GM23338 (cell line): ENCODE measurements around the gene VILL. TPM values are rescaled to one million over a fixed set of nuclear protein-coding genes. Genes with fewer than 3 reads are reported as not detected.

ENCODE experiments used
- EZH2 ChIP-seq: fragments of 200-600 bp; sonication (generic); IDR thresholded peaks from one replicate; pipeline ENCODE4 v1.8.0; 2017; ENCODE audit warnings: antibody characterized with exemption, mild to moderate bottlenecking, low read depth; ENCODE audit not compliant: unreplicated experiment
- EZH2phosphoT487 ChIP-seq: fragments of 200-600 bp; sonication (generic); IDR thresholded peaks from one replicate; pipeline ENCODE4 v1.8.1; 2018; ENCODE audit warnings: antibody characterized with exemption; ENCODE audit not compliant: unreplicated experiment
- polyA plus RNA-seq: library from polyadenylated mRNA; unstranded; fragments of >200 nt; fragmentation: Nextera tagmentation; extraction: Ambion mirVana; gene quantifications from 2 replicates; pipeline ENCODE4 v1.2.1, GENCODE V29; 2016
- total RNA-seq: library from RNA; depleted of rRNA; stranded (reverse); fragments of >200 nt; shearing (Covaris generic); gene quantifications from 2 replicates; pipeline ENCODE4 v1.2.3, GENCODE V29; 2014
- TF ChIP-seq, protein P1 (sequence below): fragments of 250-450 bp; sonication (Bioruptor Pico); IDR thresholded peaks from 2 replicates; pipeline ENCODE4 v1.5.0; 2020; ENCODE audit warnings: mild to moderate bottlenecking, moderate library complexity
- TF ChIP-seq, protein P2 (sequence below): IDR thresholded peaks from one replicate; pipeline ENCODE4 v1.6.1; 2018; ENCODE audit warnings: antibody characterized with exemption; ENCODE audit not compliant: unreplicated experiment
- TF ChIP-seq, protein P3 (sequence below): IDR thresholded peaks from 2 replicates; pipeline ENCODE4 v1.6.1; 2016; ENCODE audit warnings: antibody characterized with exemption

Gene VILL
- total and polyA plus RNA-seq, 2 experiments from 2014 or later = 2.7 to 9.8 TPM

DNA sequence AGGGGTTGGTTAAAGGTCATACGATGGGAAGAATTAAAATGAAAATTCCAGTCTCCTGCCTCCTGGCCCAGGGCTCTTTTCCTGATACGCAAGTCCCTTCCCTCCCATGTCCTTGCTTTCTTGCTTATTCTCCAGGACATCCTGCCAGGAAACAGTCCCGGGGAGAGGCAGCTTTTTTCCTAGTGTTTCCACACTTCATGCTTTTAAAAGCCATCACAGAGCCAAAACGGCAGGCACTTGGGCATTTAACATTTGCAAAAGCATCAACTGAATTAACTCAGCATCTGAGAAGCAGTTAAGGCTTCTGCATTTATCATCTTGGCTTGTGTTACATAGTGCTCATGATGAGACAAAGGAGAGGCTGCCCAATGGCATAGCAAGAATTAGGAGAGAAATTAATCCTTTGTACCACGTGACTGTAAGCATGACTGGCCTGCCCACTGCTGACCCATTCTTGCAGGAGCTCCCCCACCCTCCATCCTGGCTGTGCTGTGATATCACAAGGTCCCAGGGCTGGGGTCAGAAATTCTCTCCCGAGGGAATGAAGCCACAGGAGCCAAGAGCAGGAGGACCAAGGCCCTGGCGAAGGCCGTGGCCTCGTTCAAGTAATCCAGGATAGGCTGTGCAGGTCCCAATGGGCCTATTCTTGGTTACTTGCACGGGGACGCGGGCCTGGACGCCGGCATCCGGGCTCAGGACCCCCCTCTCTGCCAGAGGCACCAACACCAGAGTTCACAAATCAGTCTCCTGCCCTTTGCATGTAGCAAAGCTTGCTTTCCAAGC, 21.6 kb upstream of the VILL start (continued):
- TF ChIP-seq, protein P1, sequence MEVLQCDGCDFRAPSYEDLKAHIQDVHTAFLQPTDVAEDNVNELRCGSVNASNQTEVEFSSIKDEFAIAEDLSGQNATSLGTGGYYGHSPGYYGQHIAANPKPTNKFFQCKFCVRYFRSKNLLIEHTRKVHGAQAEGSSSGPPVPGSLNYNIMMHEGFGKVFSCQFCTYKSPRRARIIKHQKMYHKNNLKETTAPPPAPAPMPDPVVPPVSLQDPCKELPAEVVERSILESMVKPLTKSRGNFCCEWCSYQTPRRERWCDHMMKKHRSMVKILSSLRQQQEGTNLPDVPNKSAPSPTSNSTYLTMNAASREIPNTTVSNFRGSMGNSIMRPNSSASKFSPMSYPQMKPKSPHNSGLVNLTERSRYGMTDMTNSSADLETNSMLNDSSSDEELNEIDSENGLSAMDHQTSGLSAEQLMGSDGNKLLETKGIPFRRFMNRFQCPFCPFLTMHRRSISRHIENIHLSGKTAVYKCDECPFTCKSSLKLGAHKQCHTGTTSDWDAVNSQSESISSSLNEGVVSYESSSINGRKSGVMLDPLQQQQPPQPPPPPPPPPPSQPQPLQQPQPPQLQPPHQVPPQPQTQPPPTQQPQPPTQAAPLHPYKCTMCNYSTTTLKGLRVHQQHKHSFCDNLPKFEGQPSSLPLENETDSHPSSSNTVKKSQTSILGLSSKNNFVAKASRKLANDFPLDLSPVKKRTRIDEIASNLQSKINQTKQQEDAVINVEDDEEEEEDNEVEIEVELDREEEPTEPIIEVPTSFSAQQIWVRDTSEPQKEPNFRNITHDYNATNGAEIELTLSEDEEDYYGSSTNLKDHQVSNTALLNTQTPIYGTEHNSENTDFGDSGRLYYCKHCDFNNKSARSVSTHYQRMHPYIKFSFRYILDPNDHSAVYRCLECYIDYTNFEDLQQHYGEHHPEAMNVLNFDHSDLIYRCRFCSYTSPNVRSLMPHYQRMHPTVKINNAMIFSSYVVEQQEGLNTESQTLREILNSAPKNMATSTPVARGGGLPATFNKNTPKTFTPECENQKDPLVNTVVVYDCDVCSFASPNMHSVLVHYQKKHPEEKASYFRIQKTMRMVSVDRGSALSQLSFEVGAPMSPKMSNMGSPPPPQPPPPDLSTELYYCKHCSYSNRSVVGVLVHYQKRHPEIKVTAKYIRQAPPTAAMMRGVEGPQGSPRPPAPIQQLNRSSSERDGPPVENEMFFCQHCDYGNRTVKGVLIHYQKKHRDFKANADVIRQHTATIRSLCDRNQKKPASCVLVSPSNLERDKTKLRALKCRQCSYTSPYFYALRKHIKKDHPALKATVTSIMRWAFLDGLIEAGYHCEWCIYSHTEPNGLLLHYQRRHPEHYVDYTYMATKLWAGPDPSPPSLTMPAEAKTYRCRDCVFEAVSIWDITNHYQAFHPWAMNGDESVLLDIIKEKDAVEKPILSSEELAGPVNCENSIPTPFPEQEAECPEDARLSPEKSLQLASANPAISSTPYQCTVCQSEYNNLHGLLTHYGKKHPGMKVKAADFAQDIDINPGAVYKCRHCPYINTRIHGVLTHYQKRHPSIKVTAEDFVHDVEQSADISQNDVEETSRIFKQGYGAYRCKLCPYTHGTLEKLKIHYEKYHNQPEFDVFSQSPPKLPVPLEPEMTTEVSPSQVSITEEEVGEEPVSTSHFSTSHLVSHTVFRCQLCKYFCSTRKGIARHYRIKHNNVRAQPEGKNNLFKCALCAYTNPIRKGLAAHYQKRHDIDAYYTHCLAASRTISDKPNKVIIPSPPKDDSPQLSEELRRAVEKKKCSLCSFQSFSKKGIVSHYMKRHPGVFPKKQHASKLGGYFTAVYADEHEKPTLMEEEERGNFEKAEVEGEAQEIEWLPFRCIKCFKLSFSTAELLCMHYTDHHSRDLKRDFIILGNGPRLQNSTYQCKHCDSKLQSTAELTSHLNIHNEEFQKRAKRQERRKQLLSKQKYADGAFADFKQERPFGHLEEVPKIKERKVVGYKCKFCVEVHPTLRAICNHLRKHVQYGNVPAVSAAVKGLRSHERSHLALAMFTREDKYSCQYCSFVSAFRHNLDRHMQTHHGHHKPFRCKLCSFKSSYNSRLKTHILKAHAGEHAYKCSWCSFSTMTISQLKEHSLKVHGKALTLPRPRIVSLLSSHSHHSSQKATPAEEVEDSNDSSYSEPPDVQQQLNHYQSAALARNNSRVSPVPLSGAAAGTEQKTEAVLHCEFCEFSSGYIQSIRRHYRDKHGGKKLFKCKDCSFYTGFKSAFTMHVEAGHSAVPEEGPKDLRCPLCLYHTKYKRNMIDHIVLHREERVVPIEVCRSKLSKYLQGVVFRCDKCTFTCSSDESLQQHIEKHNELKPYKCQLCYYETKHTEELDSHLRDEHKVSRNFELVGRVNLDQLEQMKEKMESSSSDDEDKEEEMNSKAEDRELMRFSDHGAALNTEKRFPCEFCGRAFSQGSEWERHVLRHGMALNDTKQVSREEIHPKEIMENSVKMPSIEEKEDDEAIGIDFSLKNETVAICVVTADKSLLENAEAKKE (CRISPR knock-in tag) = no peak
- TF ChIP-seq, protein P2, sequence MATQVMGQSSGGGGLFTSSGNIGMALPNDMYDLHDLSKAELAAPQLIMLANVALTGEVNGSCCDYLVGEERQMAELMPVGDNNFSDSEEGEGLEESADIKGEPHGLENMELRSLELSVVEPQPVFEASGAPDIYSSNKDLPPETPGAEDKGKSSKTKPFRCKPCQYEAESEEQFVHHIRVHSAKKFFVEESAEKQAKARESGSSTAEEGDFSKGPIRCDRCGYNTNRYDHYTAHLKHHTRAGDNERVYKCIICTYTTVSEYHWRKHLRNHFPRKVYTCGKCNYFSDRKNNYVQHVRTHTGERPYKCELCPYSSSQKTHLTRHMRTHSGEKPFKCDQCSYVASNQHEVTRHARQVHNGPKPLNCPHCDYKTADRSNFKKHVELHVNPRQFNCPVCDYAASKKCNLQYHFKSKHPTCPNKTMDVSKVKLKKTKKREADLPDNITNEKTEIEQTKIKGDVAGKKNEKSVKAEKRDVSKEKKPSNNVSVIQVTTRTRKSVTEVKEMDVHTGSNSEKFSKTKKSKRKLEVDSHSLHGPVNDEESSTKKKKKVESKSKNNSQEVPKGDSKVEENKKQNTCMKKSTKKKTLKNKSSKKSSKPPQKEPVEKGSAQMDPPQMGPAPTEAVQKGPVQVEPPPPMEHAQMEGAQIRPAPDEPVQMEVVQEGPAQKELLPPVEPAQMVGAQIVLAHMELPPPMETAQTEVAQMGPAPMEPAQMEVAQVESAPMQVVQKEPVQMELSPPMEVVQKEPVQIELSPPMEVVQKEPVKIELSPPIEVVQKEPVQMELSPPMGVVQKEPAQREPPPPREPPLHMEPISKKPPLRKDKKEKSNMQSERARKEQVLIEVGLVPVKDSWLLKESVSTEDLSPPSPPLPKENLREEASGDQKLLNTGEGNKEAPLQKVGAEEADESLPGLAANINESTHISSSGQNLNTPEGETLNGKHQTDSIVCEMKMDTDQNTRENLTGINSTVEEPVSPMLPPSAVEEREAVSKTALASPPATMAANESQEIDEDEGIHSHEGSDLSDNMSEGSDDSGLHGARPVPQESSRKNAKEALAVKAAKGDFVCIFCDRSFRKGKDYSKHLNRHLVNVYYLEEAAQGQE = no peak
- TF ChIP-seq, protein P3, sequence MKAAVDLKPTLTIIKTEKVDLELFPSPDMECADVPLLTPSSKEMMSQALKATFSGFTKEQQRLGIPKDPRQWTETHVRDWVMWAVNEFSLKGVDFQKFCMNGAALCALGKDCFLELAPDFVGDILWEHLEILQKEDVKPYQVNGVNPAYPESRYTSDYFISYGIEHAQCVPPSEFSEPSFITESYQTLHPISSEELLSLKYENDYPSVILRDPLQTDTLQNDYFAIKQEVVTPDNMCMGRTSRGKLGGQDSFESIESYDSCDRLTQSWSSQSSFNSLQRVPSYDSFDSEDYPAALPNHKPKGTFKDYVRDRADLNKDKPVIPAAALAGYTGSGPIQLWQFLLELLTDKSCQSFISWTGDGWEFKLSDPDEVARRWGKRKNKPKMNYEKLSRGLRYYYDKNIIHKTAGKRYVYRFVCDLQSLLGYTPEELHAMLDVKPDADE = no peak
- TF ChIP-seq EZH2phosphoT487 = no peak
- TF ChIP-seq EZH2 = no peak
